GM18498 (cell line): ENCODE measurements around the gene SLC8A1.
A peak's percentile ranks its signal among the peaks of the same experiment; 100 is the strongest.

Experiments used
- ATAC-seq: cut with Tn5 transposase; IDR thresholded peaks from one replicate; pipeline ENCODE4 v1.9.1; 2021; ENCODE audit warnings: mild to moderate bottlenecking, moderate library complexity; ENCODE audit not compliant: unreplicated experiment

The SLC8A1 gene

GRCh38 chr2:40451918-40452605 is at the start of gene SLC8A1:
SLC8A1 (minus strand) TSS chr2:40452090.
- ATAC-seq, result peak; percentile 43

GRCh38 chr2:40499437-40499836 is 47.5 kb upstream of the SLC8A1 start:
- no peak for ATAC-seq

GRCh38 chr2:40497251-40497859 is 45.5 kb upstream of the SLC8A1 start:
- ATAC-seq, result no peak

GRCh38 chr2:40489678-40489960 is 37.7 kb upstream of the SLC8A1 start:
- ATAC-seq, result no peak

- peak; percentile 46 for ATAC-seq
These were observed 37.2 kb upstream of the SLC8A1 start for GRCh38 chr2:40488927-40489677.

- ATAC-seq, result no peak
These were observed 36.3 kb upstream of the SLC8A1 start for GRCh38 chr2:40488101-40488601.

GRCh38 chr2:40487602-40488001 is 35.7 kb upstream of the SLC8A1 start:
- ATAC-seq, result no peak

- no peak for ATAC-seq
These were observed 34.0 kb upstream of the SLC8A1 start for GRCh38 chr2:40485854-40486253.

- no peak for ATAC-seq
These were observed 33.4 kb upstream of the SLC8A1 start for GRCh38 chr2:40485318-40485717.

- no peak for ATAC-seq
These were observed 31.8 kb upstream of the SLC8A1 start for GRCh38 chr2:40483549-40484243.

- no peak for ATAC-seq
These were observed 28.7 kb upstream of the SLC8A1 start for GRCh38 chr2:40480596-40480995.

- ATAC-seq, result no peak
These were observed 28.2 kb upstream of the SLC8A1 start for GRCh38 chr2:40480073-40480472.

GRCh38 chr2:40477361-40477760 is 25.5 kb upstream of the SLC8A1 start:
- no peak for ATAC-seq

- ATAC-seq, result no peak
These were observed 24.5 kb upstream of the SLC8A1 start for GRCh38 chr2:40476436-40476835.

GRCh38 chr2:40474306-40474705 is 22.4 kb upstream of the SLC8A1 start:
- ATAC-seq, result no peak

GRCh38 chr2:40471866-40472265 is 20.0 kb upstream of the SLC8A1 start:
- ATAC-seq, result no peak

- no peak for ATAC-seq
These were observed 19.2 kb upstream of the SLC8A1 start for GRCh38 chr2:40470822-40471813.

GRCh38 chr2:40466935-40467572 is 15.2 kb upstream of the SLC8A1 start:
- no peak for ATAC-seq

GRCh38 chr2:40466332-40466906 is 14.5 kb upstream of the SLC8A1 start:
- ATAC-seq, result no peak
